Cortex of kidney (tissue), 1 donor: ENCODE measurements around the gene LRRN4.

ENCODE experiments used
- DNase-seq: peaks from one replicate; lab custom pipeline; 2025; lab: John Stamatoyannopoulos, UW

Gene LRRN4

DNA sequence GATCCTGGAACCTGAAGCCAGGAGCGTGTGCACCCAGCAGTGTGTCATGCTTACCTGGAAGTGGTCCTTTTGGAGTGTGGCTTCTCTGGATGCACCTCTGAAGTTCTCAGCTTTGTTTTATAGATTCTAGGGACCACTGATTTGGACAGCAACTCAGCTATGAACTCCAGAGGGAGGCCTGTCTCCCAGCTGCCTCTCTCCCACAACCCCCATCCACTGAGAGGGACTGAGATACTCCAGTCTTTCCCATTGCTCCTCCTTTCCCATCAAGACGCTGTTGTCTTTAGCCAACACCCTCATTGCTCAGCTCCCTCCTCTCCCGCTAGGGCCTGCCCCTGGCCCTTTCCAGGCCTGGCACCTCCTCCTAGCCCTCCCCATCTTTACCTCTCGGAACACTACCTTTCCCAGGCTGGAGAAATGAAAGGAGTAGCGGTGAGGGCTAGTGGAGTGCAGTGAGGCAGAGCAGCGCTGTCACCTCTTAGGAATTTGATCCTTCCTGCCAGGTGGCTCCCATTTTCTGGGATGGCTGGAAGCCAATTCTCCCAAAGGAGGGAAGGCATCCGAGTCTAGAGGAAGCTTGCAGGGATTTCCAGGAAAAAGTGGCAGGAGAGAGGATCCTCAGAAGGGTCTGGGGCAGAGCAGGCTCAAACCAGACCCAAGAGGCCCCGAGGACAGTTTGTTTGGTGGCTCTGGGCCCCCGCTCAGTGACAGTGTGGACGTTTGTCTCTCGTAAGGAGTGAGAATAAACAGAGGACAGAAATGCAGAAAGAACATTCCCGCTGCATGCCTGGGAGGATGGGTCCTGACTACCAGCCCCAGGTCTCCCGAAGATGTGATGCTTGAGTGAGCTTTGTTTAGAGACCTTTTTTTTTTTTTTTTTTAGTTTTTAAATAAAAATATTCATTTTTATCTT, at the start of gene LRRN4:
Gene LRRN4 (minus strand): TSS at position 285 of the 913 bp plus-strand sequence. CDS start 1,261 bp downstream, outside the sequence.
- no peak for DNase-seq

DNA sequence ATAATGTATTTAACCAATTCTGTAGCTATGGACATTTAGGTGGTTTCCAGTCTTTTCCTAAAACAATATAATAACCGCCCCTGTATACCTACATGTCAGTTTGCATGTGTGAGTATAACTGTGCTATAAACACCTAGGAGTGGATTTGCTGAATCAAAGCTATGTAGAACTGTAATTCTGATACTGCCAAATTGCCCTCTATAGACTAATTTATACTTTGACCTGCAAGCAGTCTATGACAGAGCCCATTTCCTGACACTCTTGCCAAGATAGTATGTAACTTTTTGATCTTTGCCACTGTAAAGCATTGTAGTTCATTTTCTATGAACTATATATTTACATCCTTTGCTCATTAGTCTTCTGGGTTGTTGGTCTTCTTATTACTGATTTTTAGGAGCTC, 49.4 kb upstream of the LRRN4 start:
- no peak for DNase-seq

DNA sequence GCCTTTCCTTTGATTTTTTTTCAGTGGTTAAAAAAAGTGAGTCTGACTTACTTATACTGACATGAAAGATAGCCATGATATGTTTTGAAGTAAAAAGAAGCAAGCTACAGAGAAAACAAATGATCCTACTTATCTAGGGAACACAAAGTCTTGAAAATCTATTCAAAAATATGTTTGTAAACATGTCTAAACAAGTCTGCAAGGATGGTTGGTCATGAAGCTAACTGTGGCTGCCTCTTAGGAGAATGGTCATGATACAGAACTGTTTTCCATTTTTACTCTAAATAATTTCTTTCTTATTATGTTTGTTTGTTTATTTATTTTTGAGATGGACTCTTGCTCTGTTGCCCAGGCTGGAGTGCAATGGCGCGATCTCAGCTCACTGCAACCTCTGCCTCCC, 47.5 kb upstream of the LRRN4 start:
- DNase-seq = no peak

DNA sequence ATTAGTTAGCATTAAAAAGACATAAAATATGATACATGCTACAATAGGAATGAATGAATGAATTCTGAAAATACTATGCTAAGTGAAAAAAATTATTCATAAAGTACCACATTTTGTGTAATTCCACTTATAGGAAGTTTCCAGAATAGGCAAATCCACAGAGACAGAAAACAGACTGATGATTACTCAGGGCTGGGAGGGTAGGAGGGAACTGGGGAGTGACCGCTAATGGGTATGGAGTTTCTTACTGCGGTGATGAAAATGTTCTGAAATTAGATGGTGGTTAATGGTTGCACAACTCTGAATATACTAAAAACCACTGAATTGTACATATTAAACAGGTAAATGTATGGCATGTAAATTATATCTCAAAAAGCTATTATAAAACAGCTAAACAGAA, 46.4 kb upstream of the LRRN4 start:
- no peak for DNase-seq

DNA sequence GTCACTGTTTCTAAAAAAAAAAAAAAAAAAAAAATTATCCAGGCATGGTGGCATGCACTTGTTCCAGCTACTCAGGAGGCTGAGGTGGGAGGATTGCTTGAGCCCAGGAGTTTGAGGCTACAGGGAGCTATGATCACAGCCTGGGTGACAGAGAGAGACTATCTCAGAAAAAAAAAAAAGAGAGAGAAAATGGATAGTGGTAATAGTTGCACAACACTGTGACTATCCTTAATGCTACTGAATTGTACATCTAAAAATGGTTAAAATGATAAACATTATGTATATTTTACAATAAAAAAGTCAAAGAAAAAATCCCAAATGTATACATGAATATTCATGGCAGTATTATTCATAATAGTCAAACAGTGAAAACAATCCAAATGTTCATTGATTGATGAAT, 46.0 kb upstream of the LRRN4 start:
- no peak for DNase-seq

DNA sequence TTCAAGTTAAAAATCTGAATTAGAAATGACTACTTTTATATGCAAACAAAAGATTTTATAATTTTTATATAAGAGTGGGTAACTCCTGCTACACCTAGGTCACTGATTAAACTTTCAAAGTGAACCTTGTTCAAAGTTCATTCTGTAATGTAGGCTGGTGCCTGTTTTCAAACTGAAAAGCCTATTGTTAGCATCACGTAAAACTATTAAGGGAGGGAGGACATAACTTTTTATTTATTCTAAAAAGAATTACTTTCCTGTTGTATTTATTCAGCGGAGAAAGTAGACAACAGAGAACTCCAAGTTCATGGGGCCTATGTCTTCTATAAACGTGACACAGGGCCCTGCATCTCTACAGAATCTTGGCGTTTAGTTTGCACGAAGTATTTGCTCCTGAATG, 41.5 kb upstream of the LRRN4 start:
- no peak for DNase-seq

DNA sequence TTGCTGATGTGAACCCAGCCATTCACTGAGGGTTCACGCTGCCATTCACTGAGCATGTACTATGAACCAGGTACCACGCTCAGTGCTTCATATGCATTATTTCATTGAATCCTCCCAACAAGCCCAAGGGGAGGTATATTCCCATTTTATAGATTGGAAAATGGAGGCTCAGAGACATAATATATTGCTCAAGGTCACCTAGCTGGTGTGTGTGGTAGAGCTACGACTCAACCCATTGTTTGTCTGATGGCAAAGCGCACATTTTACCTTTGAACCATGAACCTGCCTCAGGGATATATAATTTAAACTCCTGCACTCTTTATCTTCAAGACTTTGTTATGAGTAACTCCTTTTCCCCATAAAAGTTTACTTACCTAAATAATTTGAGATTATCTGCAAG, 40.7 kb upstream of the LRRN4 start:
- no peak for DNase-seq

DNA sequence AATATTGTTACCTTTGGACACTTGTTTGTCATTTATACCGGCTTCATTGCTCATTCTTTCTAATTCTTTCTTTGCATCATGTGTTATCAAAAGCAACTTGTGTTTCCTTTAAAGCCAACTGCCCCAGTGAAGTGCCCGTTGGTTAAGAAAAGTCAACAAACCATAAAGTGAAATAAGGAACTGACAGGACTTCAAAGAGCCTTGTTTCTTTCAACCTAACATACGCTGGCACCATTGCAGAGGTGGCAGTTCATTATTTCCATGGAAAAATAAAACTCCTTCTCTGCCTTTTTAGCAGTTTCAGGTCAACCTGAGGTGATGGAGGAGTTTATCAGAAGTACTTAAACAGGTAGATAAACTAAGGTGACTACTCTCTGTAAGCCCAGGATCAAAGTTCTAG, 40.2 kb upstream of the LRRN4 start:
- DNase-seq = no peak

DNA sequence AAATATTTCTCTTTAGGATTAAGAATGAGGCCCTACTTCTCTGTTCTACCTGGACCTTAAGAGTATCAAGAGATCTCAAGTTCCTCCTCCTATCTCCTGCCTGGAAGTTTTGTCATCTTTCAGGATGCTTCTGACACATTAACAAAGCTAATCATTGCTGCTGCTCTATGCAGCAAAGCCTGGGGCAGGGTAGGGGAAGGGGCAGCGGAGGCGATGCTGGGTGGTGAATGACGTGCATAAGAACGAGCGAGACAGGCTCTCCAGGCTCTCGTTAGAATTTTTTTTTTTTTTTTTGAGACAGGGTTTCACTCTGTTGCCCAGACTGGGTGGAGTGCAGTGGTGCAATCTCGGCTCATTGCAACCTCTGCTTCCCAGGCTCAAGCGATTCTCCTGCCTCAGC, 37.8 kb upstream of the LRRN4 start:
- no peak for DNase-seq

DNA sequence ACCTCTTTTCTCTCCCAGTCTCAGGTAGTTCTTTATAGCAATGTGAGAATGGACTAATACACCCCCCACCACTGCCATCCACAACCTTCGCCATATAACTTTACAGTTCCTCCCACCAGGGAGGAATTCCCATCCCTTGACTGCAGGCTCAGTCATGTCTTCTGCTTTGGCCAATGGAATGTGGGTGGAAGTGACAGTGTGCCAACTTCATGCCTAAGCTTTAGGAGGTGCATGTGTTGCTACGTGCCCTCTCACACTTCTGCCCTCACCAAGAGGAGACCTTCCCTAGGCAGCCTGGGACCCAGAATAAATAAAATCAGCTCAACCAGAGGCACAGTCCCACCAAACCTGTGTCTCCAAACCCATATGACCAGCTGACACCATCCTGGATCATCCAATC, 33.0 kb upstream of the LRRN4 start:
- DNase-seq = no peak

DNA sequence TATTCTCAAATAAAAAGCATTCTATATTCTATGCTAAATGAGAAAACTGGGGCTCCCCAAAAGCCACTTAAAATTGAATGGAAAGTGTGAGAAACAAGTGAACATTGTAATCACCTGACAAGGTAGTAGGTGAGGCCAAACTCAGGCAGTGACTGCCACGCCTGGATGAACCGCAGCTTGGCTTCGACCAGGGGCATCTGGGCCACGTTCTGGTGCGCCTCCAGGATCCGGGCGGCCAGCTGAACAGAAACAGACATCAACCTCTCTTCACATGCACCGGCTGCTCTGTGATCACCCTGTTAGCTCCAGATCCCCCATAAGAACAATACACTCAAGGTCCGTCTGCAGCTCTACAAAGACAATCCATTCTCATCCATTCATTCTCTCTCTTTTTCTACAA, 30.1 kb upstream of the LRRN4 start:
- DNase-seq = no peak

DNA sequence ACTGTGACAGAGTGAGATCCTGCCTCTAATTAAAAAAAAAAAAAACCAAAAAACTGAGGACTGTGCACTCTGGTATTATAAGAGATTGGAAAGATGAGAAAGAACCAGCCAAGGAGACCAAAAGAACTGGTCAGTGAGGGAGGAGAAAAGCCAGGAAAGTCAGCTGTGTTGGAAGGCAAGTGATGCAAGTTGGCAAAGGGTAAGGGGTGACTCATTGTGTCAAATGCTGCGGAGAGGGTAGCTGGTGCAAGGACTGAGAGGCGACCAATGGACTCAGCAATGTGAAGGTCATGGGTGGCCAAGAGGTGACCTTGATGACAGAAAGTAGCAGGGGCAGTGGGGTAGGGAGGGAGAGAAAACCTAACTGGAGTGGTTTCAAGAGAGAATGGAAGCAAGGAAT, 27.4 kb upstream of the LRRN4 start:
- DNase-seq = no peak

DNA sequence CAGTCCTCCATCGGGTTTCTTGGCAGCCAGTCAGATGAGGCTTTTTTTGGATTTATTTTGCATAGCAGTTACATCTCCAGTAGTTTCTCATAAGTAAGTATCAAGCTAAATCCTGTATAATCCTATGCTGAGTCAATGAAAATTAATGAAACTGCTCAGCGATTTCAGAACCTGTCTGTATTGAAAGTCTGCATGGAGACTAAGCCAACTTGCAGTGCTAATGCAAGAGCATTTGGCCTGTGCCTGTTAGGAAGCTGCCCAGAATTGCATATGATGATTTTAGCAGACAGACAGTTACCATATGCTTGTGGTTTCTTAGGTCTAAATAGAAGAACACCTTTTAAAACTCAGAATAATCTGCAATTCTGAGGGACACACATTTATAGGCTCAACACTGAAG, 25.2 kb upstream of the LRRN4 start:
- DNase-seq = no peak

DNA sequence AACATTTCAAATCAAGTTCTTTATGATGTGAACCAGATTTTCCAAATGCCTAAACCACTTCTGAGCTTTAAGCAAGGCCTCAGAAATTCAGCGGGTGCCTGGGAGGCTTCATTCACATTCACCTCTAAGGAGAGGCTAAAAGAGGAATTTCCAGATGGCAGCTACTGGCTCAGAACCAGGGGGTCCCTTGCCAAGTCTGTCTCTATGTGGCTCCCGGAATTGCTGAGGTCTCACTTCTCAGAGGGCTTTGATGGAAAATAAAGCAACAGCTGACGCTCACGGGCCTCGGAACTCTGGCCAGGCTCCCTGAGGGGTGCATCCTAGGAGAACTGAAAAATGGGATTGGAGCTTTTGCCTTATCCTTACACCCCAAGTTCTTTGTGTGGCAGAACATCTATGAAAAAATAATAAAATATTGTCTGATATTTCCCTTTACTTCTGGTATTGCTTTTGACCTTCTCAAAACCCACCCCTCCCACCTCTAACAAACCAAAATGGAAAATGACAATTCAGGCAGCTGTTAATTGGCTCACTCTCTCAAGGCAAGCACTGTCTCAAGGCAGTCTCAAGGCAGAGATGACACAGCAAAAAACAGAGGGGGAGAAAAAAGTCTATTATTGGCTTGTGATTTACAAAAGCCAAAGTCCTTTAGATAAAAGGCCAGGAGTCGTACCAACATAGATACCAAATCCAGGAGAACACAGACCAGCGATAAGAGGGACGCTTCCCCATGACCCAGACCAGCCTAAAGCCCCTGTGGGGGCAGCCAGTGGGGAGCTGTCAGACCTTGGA, 21.8 kb upstream of the LRRN4 start:
- DNase-seq = no peak

DNA sequence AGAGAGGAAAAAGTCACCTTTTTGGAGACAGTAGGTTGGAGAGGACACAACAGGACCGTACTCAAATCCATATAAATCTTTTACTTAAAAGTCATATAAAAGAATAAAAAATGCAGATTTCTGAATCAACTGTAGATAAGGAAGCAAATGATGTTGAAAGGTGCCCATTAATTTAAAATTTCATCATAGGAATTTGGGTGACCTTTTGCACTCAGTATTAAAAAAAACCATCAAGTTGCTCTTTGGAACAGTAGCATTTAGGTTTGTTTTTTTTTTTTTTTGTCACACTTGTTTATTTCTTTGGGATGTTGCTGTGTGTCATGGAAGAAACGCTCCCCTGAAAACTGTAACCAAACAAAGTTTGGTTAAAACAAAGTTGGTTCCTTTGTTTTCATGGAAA, 20.9 kb upstream of the LRRN4 start:
- DNase-seq = no peak

DNA sequence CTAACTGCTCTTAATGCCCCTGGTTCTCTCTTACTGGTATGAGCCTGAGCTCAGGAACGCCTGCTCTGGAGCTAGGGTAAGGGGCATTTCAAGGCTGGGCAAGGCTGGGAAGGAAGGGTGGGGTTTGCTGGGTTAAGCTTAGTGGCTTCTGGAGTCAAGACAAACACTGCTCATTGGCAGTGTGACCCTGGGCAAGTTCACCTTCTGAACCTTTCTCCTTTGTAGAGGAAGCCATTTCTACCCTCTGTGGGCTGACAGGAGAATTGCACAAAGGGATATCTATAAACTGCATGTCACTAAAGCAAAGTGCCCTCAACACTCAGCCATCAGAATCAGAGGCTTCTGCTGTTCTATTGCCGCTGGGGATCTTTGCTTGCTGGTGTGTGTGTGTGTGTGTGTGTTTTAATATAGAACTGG, 20.3 kb upstream of the LRRN4 start:
- DNase-seq = no peak

DNA sequence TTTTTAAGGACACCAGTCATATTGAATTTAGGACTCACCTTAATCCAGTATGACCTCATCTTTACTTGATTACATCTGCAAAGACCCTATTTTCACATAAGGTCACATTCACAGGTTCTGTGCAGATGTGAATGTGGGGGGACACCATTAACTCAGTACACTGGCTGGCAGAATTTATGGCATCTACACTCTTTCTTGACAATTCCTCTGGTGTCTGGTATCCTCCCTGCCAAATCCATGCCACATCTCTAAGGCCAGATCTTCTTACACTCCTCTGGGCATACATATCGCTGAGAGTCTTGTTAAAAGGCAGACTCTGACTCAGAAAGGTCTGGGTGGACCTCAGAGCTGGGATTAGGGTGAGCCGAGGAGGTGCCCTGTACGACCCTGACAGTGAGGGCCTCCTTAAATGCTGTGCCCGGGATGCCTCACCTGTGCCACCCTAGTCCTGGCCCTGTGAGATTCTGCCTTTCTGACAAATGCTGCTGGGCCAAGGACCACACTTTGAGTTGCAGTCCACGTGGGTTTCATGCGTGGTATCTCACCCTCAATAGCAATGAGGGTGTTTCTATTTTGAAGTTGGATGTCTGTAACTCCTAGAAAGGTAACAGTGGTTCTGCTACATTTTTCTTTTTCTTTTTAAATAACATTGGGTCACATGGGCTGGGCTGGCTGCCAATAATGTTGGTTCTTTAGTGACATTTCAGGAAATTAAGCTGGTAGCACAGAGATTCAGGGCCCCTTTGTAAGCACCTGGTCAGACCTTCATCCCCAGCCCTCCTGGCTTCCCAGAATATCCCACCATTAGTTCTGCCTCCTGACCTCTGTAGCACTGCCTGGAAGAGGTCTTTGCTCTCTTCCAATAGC, 17.2 kb upstream of the LRRN4 start:
- DNase-seq = no peak

DNA sequence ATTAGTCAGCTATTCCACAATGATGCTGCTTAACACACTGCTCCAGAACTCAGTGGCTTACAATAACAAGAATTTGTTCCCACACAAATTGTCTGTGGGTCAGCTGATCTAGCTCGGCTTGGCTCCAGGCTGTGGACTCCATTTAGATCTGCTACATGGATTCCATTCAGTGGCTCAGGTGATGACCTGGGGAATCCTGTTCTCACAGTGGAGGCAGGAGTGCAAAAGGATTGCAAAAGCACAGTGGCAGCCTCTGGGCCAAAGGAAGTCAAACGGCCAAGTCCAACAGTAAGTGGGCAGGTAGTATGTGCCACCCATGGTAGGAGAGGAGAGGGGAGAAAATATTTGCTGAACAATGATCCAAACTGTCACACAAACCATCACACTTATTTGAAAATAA, 15.8 kb upstream of the LRRN4 start:
- DNase-seq = no peak

DNA sequence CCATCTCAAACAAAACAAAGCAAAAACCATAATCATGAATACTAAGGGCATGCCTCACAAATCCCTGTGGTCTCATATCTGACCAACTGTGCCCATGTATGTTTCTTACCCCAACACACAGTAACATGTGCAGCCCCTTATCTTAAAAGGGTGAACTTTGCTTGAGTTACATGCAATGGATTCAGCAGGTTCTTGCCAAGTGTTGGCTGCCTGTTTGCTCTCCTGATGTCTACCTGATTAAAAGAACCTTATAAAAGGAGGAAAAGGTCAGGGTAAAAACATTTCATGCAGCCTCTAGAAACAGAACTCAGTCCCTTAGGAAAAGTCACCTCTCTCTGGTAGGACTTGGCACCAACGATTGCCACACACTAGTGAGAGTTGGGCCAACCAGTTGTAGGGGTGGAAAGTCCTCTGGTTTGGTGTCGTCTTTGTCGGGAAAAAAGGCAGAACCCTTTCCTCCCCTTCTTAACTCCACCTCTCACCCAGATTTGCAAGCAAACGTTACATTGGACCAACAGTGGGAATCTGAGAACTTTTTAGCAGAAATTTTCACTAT, 14.0 kb upstream of the LRRN4 start:
- no peak for DNase-seq

DNA sequence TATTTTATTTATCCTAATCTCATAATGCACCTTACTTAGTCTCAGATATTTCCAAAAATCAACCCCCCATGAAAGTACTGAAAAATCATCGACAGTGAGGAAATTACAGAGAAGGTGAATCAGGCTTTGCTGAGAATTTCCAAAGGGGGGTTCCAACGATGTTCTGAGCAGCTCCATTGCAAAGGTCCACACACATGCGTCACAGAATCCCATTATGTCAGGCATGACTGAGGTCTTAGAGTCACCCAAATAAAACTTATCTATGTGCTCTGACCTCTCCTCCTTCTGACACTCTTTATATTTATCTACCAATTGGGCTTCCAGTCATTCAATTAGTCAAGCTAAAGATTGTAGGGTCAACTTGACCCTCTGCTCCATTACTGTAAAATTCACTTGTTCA, 12.7 kb upstream of the LRRN4 start:
- DNase-seq = no peak

DNA sequence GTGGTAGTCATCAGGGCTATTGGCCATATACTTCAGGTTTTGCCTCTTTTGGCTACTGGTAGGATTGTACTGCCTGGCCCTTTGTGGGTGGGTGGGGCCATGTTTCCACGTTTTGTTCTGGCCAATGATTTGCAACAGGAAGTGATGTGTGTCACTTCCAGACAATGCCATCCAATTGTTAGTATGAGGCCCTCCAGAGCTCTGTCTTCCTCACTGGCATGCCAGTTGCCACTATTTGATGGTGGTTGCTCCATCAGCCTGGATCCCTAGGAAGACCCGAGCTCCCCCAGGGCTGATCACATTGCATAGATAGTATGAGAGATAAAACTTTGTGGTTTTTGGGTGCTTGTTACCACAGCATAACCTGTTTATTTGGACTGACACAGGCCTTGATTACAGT, 7.7 kb upstream of the LRRN4 start:
- no peak for DNase-seq

DNA sequence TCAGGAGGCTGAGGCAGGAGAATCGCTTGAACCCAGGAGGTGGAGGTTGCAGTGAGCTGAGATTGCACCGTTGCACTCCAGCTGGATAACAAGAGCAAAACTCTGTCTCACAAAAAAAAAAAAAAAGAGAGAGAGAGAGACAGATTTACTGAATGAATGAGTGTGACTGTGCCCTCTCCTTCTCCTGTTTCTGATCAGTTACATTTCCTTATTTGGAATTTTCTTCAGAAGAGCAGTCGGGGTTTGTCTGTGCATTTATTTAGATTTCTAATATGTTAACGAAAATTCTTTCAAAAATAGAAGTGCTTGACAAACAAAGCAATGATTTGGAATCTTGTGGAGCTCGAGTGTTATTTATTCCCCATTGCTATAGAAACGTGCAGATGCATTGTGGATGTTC, 6.4 kb upstream of the LRRN4 start:
- DNase-seq = no peak
